ENCODE data around the gene DNAH10.

DNA sequence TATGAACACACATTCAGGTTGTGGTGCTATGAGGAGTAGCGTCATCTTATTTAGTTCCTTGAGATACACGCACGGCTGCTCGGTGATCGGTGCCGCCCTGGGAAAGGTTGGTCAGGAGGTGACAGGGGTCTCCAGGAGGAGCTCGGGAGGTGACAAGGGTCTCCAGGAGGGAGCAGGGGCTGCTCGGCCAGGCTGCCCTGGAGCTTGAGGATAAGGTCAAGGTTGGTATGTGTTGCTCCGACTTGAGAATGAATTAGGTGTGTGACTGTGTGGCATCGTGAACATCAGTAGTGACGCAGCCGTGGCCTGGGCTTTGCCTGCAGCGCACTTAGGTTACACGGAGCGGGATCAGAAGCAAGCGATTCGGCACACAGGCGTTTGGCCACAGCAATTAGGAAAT is 174.4 kb downstream of the DNAH10 start:
- TF ChIP-seq, protein P1, sequence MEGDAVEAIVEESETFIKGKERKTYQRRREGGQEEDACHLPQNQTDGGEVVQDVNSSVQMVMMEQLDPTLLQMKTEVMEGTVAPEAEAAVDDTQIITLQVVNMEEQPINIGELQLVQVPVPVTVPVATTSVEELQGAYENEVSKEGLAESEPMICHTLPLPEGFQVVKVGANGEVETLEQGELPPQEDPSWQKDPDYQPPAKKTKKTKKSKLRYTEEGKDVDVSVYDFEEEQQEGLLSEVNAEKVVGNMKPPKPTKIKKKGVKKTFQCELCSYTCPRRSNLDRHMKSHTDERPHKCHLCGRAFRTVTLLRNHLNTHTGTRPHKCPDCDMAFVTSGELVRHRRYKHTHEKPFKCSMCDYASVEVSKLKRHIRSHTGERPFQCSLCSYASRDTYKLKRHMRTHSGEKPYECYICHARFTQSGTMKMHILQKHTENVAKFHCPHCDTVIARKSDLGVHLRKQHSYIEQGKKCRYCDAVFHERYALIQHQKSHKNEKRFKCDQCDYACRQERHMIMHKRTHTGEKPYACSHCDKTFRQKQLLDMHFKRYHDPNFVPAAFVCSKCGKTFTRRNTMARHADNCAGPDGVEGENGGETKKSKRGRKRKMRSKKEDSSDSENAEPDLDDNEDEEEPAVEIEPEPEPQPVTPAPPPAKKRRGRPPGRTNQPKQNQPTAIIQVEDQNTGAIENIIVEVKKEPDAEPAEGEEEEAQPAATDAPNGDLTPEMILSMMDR (IDR thresholded peaks at IDR 0.05): no peak
- TF ChIP-seq SIN3A (IDR thresholded peaks at IDR 0.05; ENCODE audit: borderline replicate concordance, insufficient read depth, low read depth, low read length) (no peak), POLR2AphosphoS5 (IDR thresholded peaks at IDR 0.05; ENCODE audit: low read depth, low read length) (no peak), REST (IDR thresholded peaks at IDR 0.05; ENCODE audit: insufficient read depth in 1 of 2, low read depth in 2 of 2, low read length in 1 of 2) (no peak)
